GM21390 (cell line): ENCODE data around the gene NPTX2.

Experiments
- ATAC-seq: cut with Tn5 transposase; IDR thresholded peaks from one replicate; pipeline ENCODE4 v1.9.1; 2021; ENCODE audit not compliant: unreplicated experiment

Gene NPTX2

DNA sequence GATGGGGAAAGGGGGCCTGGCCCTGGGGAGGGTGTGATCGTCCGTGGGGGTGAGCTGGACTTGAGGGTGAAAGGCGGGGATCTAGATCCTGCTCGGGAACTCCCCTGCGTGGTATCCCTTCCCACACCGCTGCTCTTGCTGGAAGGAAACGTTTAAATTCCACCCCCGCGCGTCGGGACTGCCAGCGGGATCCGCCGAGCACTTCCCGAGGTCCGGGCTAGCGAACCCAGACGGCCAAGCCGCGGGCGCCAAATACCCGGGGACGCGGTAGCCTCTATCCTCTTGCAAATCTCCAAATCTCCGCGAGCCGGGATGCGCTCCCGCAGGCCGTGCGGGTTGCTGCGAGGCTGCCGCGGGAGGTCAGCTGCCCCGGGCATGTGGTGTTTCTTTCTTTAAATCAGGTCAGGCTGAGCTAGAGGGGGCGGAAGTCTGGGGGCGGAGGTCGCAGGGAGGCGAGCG, 904 bp downstream of the NPTX2 start:
- no peak for ATAC-seq

DNA sequence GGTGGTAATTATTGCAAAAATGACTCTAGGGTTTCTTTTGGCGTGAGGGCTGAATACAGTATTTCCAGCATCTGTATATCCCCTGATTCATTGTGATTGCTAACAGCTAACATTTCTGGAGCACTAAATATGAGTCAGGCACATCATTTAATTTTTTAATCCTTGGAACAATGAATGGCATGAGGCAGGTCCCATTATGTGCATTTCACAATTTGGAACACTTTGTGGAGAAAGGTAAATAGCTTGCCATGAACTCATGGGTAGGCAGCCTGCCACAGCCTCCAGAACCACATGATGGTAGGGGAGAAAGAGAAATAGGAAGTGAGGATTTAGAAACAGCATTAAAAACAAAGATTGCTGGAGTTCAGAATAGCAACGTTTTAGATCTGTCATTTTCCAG, 1.7 kb downstream of the NPTX2 start:
- no peak for ATAC-seq

DNA sequence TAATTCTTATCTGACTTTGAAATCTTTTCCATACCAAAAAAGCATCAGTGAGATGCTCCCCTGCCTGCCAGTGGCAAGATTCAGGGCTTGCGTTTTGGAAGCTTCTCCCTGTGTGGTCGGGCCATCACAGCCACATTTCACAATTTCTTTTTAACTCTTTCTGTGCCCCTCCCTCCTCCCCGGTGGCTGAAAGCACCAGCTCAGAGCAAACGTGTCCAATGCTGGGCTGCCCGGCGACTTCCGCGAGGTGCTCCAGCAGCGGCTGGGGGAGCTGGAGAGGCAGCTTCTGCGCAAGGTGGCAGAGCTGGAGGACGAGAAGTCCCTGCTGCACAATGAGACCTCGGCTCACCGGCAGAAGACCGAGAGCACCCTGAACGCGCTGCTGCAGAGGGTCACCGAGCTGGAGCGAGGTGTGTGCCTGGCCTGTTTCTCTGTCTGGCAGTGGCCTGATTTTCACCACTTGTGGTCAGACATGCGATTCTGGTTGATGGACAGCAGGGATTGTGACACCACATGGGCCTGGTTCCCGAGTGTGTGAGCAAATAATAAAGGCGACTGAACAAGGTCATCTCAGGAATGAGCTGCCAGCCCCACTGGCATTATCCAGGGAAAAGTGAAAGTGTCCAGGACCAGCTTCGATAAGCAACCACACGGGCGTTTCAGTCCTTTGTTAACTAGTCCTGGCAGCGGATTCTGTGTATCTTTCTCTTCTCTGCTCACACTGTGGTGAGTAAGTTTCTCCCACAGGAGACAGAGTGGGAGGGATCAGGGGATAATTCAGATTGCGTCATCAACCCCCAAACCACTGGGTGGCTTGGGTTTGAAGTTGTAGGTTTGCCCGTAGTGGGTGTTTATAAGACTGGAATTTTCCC, 2.6 kb downstream of the NPTX2 start:
- ATAC-seq: no peak

DNA sequence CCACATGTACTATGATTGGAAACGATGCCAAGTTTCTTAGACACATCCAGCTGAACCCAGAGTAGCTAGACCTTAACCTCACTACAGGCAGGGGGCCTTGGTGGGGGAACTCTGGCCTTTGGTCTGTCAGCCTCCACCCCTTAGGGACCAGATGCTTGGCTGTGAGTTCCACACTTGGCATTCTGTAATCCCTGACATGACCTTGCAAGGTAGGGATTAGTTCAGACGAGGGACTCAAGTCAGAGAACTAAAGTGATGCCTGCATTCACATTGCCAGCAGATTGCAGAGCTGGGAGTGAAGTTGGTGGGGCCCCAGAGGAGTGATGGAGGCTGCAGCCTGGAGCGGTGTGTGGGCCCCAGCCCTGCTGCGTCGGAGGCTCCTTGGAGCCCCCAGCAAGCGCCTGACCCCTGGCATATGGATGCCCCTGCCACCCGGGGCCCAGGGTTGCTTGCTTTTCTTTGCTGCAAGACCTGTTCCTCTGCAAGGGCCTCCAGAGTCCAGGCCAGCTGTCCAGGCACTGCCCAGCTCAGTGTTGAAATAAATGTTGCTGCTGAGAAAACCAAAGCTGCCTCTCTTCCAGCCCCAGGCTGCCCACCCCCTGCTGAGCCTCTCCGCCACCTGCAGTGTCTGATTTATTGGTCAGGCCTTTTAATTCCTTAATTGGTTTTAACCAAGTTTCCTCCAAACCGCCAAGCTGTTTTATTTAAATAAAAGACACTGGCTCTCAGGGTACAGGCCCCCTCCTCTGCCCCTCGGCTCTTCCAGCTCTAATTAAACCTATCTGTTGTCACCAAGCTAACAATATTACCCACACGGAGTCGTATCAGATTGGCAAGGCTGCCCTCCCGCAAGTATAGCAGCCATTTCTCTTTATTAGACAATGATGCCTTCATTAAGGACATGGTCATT, 4.7 kb downstream of the NPTX2 start:
- ATAC-seq: no peak

DNA sequence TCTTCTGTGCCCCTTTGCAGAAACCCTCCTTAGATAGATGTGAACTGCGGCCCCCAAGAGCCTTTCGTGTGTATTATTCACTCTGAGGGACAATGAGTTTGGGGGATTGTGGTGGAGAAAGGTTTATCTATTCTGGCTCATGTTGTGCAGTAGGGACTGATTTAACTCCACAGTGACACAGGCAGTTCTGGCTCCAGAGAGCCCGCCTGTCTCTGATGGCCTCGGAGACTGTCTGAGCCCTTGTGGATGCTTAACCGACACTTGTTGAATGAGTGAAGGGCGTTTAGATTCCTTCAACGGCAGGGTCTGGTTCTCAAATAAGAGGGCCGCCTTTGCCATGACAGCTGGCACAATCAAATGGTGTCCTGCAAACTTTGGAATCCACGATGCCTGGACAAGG, 5.8 kb downstream of the NPTX2 start:
- ATAC-seq: no peak

DNA sequence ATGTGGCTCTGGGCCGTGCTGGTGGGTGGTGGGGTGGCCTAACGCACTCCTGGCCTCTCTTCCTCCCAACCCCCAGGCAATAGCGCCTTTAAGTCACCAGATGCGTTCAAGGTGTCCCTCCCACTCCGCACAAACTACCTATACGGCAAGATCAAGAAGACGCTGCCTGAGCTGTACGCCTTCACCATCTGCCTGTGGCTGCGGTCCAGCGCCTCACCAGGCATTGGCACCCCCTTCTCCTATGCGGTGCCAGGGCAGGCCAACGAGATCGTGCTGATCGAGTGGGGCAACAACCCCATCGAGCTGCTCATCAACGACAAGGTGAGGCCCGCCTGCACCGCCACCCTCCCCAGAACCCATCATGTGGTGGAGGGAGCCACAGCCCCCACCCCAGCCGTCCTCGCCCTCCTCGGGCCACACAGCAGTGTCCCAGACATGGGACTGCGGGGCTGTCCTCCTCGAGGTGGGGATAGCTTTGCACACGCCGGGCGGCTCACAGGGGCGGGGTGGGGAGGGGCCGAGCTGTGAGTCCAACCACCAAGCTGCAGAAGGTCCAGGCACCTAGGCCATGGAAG, 7.8 kb downstream of the NPTX2 start:
- no peak for ATAC-seq

DNA sequence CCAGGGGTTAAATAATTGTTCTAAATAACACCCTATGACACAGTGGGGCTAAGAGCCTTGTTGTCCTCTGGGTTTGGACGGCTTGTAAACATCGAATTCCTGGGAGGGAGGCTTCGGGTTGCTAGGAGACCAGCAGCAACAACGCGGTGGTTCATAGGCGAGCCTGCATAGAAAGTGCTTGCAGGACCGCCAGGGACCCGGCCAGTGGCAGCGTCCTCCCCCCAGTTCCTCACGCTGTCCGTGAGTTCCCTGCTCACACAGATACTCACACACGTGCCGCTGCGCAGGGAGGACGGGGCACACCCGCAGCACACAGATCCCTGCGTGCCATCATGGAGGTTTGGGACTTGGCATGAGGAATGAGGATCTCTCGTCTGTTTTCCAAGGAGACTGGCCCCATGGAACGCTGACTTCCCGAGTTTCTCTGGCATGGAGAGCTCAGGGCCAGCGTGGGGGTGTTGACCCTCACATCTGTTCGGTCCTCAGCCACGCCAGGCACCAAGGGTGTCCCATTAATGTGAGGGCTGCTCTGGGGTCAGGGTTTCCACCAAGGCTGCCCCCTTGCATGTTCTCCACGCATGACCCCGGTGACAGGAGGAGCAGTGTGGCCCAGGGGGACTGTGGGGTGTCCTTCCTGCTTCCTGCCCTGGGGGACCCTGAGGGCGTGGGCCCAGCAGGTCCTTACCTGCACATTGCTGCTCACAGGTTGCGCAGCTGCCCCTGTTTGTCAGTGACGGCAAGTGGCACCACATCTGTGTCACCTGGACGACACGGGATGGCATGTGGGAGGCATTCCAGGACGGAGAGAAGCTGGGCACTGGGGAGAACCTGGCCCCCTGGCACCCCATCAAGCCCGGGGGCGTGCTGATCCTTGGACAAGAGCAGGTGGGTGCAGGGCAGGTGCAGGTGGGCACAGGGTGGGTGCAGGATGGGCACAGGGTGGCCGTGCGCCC, 9.7 kb downstream of the NPTX2 start:
- no peak for ATAC-seq

DNA sequence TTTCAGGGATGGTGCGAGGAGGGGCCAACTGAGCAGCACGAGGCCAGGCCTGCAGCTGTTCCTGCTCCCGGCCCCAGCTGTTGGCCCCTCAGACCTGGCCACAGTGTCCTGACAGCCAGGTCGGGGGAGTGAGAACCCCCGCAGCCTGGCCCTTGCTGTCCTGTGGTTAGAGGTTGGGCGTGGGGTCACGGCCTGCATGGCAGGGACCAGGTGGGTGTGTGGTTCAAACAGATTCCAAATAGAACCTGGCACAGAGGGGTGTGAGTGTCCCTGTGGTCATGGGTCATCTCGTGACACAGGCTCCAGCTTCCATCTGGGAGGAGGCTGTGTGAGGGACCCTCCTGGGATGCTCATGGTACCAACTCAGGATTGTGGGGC, 10.3 kb downstream of the NPTX2 start:
- no peak for ATAC-seq

DNA sequence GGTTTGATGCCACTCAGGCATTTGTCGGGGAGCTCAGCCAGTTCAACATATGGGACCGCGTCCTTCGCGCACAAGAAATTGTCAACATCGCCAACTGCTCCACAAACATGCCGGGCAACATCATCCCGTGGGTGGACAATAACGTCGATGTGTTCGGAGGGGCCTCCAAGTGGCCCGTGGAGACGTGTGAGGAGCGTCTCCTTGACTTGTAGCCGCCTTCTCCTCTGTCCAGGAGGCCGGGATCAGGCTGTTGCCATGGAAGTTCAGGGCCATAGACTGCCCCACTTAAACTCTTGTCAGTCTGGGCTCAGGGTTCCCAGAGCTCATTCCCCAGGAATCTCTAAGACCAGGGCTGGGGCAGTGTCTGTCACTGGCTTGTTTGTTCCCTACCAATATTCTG, 11.3 kb downstream of the NPTX2 start:
- no peak for ATAC-seq

DNA sequence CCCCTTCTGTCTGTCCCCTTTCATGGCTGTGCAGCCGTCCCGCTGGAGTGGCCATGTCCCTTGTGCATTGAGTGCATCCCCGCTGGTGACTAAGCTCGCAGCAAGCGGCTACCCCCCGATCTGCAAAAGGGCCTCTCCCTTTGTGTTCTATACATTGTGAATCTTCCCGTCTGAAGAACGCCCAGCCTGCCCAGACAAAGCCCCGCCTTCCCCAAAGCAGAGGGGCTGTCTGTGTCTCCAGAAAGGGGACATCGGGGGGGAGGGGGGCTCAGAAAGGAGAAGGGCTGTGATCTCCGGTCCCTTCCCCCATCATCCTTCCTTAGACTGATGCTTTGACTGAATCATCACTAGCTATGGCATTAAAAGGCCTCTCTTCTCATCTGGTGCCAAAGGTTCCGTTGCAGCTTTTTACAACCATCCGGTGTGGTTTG, 11.9 kb downstream of the NPTX2 start:
- no peak for ATAC-seq

DNA sequence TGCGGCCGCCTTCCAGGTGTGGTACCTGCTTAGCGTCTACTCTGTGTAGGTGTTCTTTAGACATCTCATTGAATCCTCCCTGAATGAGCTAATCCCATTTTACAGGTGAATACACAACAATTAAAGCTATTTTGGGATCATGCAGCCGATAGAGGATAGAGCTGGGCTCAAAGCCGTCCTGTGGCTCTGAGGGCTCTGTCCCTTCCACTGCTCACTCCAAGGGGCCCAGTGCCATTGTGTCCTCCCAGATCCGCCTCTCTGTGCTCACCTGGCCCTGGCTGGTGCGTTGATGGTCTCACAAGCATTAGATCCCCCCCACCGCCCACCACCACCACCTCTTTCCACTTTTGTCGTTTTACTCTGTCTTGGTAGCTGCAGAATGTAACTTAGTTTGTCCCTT, 13.1 kb downstream of the NPTX2 start:
- ATAC-seq: no peak

DNA sequence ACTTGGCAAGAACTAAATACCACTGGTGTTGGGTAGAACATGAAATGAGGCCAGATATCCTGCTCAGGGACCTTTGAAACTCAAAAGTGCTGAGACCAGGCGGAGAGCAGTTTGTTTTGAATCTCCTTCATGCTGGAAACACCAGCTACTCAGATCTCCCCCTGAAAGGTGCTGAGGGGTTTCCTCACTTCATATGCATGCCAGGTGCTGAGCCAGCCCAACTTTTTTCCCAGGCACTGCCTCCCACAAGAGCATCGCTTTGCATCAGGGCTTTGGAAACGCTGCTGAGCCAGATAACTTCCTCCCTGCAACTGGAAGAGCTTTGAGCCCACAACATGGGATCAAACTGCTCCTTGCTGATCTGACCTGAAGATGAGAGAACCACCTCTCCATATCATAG, 13.7 kb downstream of the NPTX2 start:
- no peak for ATAC-seq

DNA sequence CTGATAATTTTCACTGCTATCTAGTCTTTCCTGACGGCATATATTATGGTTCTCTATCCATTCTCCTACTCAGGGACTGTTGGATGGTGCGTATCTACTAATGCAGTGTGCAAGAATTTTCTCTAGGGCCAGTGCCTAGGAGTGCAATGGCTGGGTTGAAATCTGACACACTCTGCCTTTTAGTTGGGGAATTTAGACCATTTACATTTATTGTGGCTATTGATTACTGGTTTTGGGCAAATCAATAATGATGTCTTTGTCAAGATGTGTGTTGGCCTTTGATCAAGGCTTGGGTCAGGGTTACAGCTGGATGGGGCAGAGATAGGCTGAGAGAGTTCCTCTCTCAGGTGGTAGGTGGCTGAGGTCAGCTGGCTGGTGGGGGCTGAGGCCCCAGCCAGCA, 21.8 kb downstream of the NPTX2 start:
- ATAC-seq: no peak

DNA sequence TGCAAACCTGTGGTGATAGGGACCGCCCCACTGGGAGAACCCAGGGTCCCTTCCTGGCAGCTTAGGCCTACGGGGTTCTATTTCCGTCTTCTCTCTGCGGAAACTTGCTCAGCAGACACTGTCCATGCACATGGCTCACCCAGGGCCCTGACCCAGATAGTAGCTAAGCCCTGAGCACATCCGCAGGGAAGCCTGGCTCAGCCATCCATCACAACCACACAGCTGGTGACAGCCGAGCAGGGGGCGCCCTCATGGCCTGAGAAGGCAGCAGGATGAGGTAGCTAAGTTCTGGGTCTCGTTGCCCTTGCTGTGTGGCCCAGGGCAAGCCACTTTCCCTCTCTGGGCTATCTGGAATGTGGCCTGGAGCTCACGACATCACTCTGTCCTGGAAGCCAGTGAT, 23.3 kb downstream of the NPTX2 start:
- no peak for ATAC-seq

DNA sequence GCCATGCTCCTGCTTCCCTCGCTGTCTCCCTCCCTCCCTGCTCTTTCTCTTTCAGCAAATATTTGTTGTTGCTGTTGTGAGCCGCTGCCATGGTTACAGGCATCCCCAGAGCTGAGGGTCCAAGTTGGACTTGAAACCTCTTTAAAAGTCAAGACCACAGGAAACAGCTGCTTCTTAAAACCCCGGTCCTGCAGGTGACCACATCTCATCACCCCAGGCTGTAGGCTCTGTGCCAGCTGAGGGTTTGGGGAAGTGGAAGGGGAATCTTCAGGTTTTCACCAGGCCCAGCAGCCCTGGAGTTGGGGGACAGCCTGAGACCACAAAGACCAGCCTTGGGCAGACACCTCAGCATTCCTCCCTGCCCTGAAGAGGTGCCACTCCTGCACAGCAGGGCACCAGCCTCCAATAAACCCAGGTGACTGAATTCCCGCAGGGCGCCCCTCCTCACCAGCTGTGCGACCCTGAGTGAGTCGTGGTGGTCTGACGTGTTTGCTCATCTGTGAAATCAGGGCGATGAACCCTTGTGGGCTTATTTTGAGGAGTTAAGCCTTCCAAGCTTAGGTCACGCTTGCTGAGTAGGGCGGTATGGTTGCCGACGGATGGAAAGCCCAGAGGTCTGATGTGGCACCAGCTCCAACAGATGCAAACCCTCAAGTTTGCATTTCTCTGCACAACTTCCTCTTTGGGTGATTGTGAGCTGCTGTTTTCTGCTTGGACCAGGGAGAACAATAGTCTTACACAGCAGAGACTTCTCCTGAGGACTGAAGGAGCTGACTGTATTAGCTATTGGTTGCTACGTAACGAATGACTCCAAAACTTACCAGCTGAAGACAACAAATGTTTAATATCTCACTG, 24.8 kb downstream of the NPTX2 start:
- ATAC-seq: peak; percentile 77

DNA sequence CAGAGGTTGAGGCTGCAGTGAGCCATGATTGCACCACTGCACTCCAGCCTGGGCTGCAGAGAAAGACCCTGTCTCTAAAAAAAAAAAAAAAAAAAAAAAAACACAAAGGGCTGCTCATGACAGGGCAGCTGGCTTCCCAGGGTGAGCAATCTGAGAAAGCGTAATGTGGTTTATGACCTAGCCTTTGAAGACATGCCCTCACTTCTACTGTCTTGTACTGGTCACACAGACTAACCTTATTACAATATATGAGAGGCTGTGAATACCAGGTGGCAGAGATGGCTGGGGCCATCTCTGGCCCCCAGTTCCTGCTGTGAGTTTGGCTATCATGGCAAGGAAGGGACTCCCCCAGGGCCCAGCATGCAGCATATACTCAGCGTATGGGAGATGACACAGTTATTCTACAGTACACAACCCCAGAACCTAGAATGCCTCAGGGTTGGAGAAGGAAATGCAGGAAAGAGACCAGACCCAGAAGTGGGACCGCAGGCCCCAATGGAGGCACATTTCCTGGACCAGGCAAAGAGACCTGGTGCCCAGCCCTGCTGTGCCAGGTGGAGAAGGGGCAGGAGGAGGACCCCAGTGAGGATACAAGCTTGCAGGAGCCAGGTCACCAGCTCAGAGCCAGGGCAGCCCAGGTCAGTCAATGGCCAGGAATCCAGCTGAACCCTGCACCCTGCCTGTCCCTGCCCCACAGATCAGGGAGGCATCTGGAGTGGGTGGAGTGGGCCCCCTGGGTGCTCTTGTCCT, 26.3 kb downstream of the NPTX2 start:
- ATAC-seq: no peak

DNA sequence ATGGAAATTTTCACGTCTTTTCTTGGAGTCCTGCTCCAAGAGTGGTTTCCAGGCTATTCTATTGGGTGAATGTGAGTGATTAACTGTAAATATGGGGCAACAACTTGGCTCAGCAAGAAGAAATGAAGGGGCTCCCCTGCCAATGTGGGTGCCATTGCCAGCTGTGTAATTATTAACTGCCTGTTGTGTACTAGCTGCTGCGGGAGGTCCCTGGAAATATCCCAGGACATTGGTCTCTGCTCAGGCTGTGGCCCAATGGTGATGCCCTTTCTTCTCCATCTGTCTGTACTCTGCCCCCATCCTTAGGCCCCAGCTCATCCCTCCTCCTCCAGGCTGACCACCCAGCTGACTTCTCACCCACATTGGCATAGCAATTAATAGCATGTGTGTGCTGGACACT, 29.4 kb downstream of the NPTX2 start:
- no peak for ATAC-seq

DNA sequence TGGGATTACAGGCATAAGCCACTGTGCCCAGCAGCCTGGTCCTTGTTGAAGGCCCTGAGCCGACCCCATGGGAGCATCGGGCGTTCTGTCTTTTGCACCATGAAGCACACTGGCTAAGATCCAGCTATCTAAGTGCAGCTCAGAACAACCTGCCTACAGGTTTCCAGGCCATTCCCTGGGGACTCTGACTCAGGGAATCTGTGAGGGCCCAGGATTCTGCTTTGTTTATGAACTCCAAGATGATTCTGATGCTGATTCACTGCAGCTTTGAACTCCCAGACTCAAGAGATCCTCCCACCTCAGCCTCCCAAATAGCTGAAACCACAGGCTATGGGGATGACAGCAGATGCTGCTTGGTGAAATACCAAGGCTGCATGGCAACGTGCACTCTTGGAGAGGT, 30.2 kb downstream of the NPTX2 start:
- no peak for ATAC-seq

DNA sequence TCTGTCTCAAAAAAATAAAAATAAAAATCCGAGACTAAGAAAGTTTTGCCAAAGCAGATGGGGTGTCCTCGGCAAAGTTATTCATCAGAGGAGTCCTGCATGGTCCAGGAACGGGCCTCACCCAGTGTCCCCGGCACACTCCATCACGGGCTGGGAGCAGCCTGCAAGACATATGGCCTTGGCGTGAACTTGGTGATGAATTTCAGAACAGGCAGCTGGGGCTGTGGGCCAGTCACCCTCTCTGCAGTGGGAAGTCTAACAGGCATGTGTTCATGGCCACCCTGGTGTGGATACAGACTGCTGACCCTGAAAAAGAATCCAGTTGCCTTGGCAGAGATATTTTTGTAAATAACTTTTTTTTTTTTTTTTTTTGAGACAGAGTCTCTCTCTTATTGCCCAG, 34.7 kb downstream of the NPTX2 start:
- no peak for ATAC-seq
